ENCODE measurements around the gene SET.

The SET gene

GRCh38 chr9:128731093-128731492 is 42.1 kb downstream of the SET start:
- DNase-seq (ENCODE audit: low spot score): no peak

DNA sequence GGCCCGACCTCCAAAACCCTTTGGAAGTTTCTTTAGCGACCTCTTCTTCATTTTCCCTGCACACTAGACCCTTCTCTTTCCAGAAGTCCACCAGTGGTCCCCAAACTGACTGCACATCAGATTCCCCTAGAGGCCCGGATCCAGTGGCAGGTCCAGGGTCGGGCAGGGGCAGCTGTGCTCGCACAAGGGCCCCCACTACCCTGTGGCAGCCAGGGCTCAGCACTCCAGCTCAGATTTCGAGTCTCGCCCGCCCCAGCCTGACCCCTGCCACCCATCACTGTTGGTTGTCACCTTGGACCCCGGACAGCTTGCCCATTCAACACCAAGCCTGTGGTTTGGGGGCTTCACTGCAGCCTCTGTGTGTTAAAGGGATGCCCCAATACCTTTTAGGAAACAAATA is 42.7 kb downstream of the SET start:
- no peak for DNase-seq (ENCODE audit: low spot score)

DNA sequence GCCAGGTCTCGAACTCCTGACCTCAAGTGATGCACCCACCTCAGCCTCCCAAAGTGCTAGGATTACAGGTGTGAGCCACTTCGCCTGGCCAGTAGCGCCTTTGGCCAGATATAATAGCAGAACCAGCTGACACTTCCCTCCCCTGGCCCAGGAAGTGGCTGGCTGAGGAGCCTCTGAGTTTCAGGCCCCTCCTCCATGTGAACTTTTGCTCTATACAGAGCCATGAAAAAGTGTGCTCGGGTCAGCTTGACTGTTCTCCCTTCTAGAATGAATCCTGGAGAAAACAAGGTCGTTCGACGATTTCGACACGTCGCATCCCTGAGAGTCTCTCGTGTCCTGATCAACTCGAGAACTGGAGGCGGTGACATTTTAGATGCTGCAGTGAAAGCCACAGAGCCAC is 43.6 kb downstream of the SET start:
- DNase-seq (ENCODE audit: low spot score): no peak

DNA sequence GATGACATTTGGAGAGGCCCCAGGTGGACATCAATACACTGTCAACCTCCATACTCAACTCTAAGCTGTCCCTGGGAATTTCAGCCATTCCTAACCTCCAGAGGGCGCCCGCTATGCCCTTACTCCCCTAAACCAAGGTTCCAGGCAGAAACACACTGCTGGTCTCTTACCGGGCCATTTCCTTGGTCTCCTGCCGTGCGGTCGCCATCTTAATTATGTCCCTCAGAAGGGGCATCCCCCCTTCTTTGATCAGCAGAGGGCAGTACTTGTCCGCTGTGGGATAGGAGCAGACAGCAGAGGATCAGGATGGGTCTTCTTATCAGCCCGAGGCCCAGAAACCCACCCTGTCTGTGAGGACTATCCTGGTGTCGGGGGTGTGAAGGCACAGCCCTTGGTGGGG is 44.2 kb downstream of the SET start:
- DNase-seq (ENCODE audit: low spot score): peak; percentile 84

GRCh38 chr9:128735373-128735772 is 46.4 kb downstream of the SET start:
- no peak for DNase-seq (ENCODE audit: low spot score)

DNA sequence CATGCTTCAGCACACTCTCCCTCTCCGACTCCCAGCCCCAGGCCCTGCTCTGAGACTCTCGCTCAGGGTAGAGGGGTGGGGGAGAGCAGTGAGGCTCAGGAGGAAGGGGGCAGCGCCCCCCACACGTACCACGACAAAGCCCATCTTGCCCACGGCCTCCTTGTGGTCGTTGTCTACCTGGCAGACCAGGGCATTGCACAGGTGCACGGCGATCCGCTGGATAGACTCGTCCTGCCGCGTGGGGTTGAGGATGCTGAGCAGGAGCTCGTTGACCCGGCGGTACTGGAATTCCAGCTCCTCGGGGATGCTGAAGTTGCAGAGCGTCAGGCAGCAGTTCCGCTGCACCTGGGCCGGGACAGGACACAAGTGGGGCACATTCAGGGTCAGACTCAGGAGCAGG is 53.4 kb downstream of the SET start:
- no peak for DNase-seq (ENCODE audit: low spot score)

DNA sequence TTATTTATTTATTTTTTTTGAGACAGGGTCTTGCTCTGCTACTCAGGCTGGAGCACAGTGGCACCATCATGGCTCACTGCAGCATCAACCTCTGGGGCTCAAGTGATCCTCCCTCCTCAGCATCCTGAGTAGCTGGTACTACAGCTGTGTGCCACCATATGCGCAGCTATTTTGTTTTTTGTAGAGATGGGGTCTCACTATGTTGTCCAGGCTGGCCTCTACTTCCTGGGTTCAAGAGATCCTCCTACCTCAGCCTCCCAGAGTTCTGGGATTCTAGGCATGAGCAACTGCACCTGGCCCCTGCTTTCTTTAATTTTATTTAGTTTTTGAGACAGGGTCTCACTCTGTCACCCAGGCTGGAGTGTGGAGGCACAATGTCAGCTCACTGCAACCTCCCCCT is 54.4 kb downstream of the SET start:
- DNase-seq (ENCODE audit: low spot score): no peak

All from LoVo (cell line).